Mesenchymal stem cell (in vitro differentiated cells and primary cell): ENCODE results near the gene HS2ST1.
"Not testable (repeated sequence)": the region's sequence is repeated elsewhere in the genome, so short reads cannot be mapped to it uniquely, and the experiment has no call there.

ENCODE experiments used
- DNase-seq: peaks from one replicate; pipeline ENCODE4 v3.0.0-alpha.2; 2013
- H2AFZ ChIP-seq: one replicate; pipeline ENCODE4 v1.6.1; 2013; ENCODE audit warnings: low read depth, mild to moderate bottlenecking, control low read depth, inconsistent platforms, low read length, moderate library complexity
- H2AK5ac ChIP-seq: 2 replicates; pipeline ENCODE4 v1.6.1; 2013; ENCODE audit warnings: low read length, moderate library complexity, mild to moderate bottlenecking, inconsistent platforms; ENCODE audit not compliant: severe bottlenecking
- H2BK120ac ChIP-seq: one replicate; pipeline ENCODE4 v1.6.1; 2013; ENCODE audit warnings: low read depth, mild to moderate bottlenecking, inconsistent platforms, low read length, moderate library complexity
- H2BK12ac ChIP-seq, 2 experiments: one replicate each; pipeline ENCODE4 v1.6.1; 2013; ENCODE audit warnings: inconsistent platforms in 2 of 2, low read length in 2 of 2, mild to moderate bottlenecking in 2 of 2, moderate library complexity in 2 of 2, control low read depth in 1 of 2
- H2BK15ac ChIP-seq: one replicate; pipeline ENCODE4 v1.6.1; 2013; ENCODE audit warnings: mild to moderate bottlenecking, low read depth, inconsistent platforms; ENCODE audit not compliant: poor library complexity, severe bottlenecking
- H2BK5ac ChIP-seq: 2 replicates; pipeline ENCODE4 v1.6.1; 2013; ENCODE audit warnings: low read depth, mild to moderate bottlenecking, low read length, control low read depth, inconsistent platforms; ENCODE audit not compliant: poor library complexity, severe bottlenecking
- H3K14ac ChIP-seq, 2 experiments: one replicate each; pipeline ENCODE4 v1.6.1; 2013; ENCODE audit warnings: inconsistent platforms in 2 of 2, low read length in 2 of 2, control low read depth in 1 of 2, mild to moderate bottlenecking in 1 of 2, moderate library complexity in 1 of 2
- H3K18ac ChIP-seq, 2 experiments: one replicate each; pipeline ENCODE4 v1.6.1; 2013; ENCODE audit warnings: inconsistent platforms in 2 of 2, low read length in 2 of 2, control low read depth in 1 of 2, low read depth in 1 of 2, mild to moderate bottlenecking in 1 of 2
- H3K23ac ChIP-seq, 2 experiments: one replicate each; pipeline ENCODE4 v1.6.1; 2013; ENCODE audit warnings: inconsistent platforms in 2 of 2, low read length in 2 of 2, mild to moderate bottlenecking in 2 of 2, moderate library complexity in 2 of 2, control low read depth in 1 of 2
- H3K27ac ChIP-seq: 2 replicates; pipeline ENCODE4 v1.5.1; 2013; ENCODE audit warnings: mild to moderate bottlenecking, moderate library complexity, low read length, control low read depth, inconsistent platforms; ENCODE audit not compliant: poor library complexity, severe bottlenecking
- H3K27me3 ChIP-seq, 2 experiments: 2 replicates each; pipeline versions ENCODE4 v1.6.1 to v1.7.0; 2013; ENCODE audit warnings: low read length in 2 of 2, mild to moderate bottlenecking in 2 of 2, moderate library complexity in 2 of 2, control low read depth in 1 of 2, inconsistent platforms in 1 of 2; ENCODE audit not compliant: control insufficient read depth in 1 of 2, insufficient read depth in 1 of 2
- H3K36me3 ChIP-seq, 2 experiments: 2 replicates each; pipeline versions ENCODE4 v1.6.1 to v1.7.0; 2013; ENCODE audit warnings: low read length in 2 of 2, control low read depth in 1 of 2, inconsistent platforms in 1 of 2, low read depth in 1 of 2, mild to moderate bottlenecking in 1 of 2; ENCODE audit not compliant: insufficient read depth in 2 of 2, control insufficient read depth in 1 of 2
- H3K4ac ChIP-seq, 2 experiments: one replicate each; pipeline ENCODE4 v1.6.1; 2013; ENCODE audit warnings: inconsistent platforms in 2 of 2, low read length in 2 of 2, mild to moderate bottlenecking in 2 of 2, moderate library complexity in 2 of 2, control low read depth in 1 of 2, low read depth in 1 of 2
- H3K4me1 ChIP-seq: 2 replicates; pipeline ENCODE4 v1.6.1; 2013; ENCODE audit warnings: low read depth, low read length, control low read depth; ENCODE audit not compliant: control insufficient read depth, insufficient read depth
- H3K4me2 ChIP-seq: 2 replicates; pipeline ENCODE4 v1.6.1; 2013; ENCODE audit warnings: low read length, mild to moderate bottlenecking, inconsistent platforms; ENCODE audit not compliant: poor library complexity, severe bottlenecking
- H3K4me3 ChIP-seq, 2 experiments: 2 replicates each; pipeline versions ENCODE4 v1.5.1 to v1.7.0; 2013; ENCODE audit warnings: low read length in 2 of 2, mild to moderate bottlenecking in 2 of 2, control low read depth in 1 of 2, low read depth in 1 of 2; ENCODE audit not compliant: insufficient read depth in 1 of 2
- H3K79me1 ChIP-seq: replicated peaks from 2 replicates; pipeline ENCODE4 v1.6.1; 2013; ENCODE audit warnings: mild to moderate bottlenecking, control low read depth, low read length, inconsistent platforms; ENCODE audit not compliant: poor library complexity, severe bottlenecking
- H3K9ac ChIP-seq: 2 replicates; pipeline ENCODE4 v1.7.0; 2013; ENCODE audit warnings: mild to moderate bottlenecking, low read length, moderate library complexity
- H3K9me3 ChIP-seq: 2 replicates; pipeline ENCODE4 v1.7.0; 2013; ENCODE audit warnings: mild to moderate bottlenecking, low read length; ENCODE audit not compliant: control insufficient read depth
- H4K8ac ChIP-seq: one replicate; pipeline ENCODE4 v1.6.1; 2013; ENCODE audit warnings: inconsistent platforms, mild to moderate bottlenecking, low read length, moderate library complexity
- H4K91ac ChIP-seq: one replicate; pipeline ENCODE4 v1.6.1; 2013; ENCODE audit warnings: mild to moderate bottlenecking, low read length, inconsistent platforms
- WGBS: methylation state at CpG from one replicate; pipeline ENCODE4 v1.1.7; 2013; ENCODE audit warnings: mixed read lengths; 5-methylcytosine and 5-hydroxymethylcytosine counted together

Gene HS2ST1

DNA sequence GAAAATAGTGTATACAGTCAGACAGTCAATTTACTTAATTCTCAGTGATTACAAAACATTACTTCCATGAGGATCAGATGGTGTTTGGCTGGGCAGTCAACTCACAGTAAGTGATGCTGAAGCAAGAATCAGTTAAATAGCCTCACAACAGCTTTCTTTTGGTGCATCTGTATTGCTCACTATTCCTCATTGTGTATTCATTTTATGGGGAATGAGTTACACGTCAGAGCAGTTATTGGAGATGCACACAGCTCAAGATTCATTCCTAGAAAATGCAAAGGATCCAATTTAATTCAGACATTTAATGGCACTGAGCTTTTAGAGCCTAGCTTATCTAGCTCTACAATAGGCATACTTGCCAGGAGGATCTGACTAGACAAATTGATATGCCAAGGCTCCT, 150.6 kb downstream of the HS2ST1 start:
- DNase-seq: no peak
- no peak overlapping the region for H3K23ac ChIP-seq
- H3K79me1 ChIP-seq: peaks cover 5% of the 10 kb centered on the region
- no peak overlapping the region for H2AFZ ChIP-seq
- no peak overlapping the region for H3K4me3 ChIP-seq
- H4K91ac ChIP-seq: no peak overlapping the region
- no peaks in the 10 kb centered on the region for H3K4me1 ChIP-seq
- H3K14ac ChIP-seq: no peak overlapping the region
- no peak overlapping the region for H3K27ac ChIP-seq
- no peak overlapping the region for H3K9ac ChIP-seq
- H3K27me3 ChIP-seq: no peaks in the 10 kb centered on the region
- H3K4me2 ChIP-seq: no peak overlapping the region
- H2BK15ac ChIP-seq: no peak overlapping the region
- no peak overlapping the region for H4K8ac ChIP-seq
- 100% methylated on average over 1 of the region's 1 CpG for WGBS
- H3K4ac ChIP-seq: no peak overlapping the region
- no peak overlapping the region for H2BK120ac ChIP-seq
- H2AK5ac ChIP-seq: no peak overlapping the region
- no peak overlapping the region for H3K18ac ChIP-seq
- H2BK5ac ChIP-seq: no peak overlapping the region
- peaks cover 6% of the 10 kb centered on the region for H3K9me3 ChIP-seq
- H3K36me3 ChIP-seq: no peaks in the 10 kb centered on the region
- H2BK12ac ChIP-seq: no peak overlapping the region

DNA sequence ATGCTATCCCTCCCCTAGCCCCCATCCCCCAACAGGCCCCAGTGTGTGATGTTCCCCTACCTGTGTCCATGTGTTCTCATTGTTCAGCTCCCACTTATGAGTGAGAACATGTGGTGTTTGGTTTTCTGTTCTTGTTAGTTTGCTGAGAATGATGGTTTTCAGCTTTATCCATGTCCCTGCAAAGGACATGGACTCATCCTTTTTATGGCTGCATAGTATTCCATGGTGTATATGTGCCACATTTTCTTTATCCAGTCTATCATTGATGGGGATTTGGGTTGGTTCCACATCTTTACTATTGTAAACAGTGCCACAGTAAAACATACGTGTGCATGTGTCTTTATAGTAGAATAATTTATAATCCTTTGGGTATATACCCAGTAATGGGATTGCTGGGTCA, 152.3 kb downstream of the HS2ST1 start:
- not testable (repeated sequence) for H2BK5ac ChIP-seq, H3K79me1 ChIP-seq, H3K9me3 ChIP-seq, H3K36me3 ChIP-seq, H4K91ac ChIP-seq, H3K4me3 ChIP-seq, H3K4ac ChIP-seq, H3K27me3 ChIP-seq, H3K9ac ChIP-seq, H2AK5ac ChIP-seq, H3K14ac ChIP-seq, H2BK12ac ChIP-seq, H3K18ac ChIP-seq, H3K27ac ChIP-seq, DNase-seq, H3K4me2 ChIP-seq, H3K4me1 ChIP-seq, H2AFZ ChIP-seq, H2BK15ac ChIP-seq, H4K8ac ChIP-seq, H2BK120ac ChIP-seq, H3K23ac ChIP-seq
- no CpG with 5 or more reads among the region's 1 CpG for whole genome bisulfite sequencing

DNA sequence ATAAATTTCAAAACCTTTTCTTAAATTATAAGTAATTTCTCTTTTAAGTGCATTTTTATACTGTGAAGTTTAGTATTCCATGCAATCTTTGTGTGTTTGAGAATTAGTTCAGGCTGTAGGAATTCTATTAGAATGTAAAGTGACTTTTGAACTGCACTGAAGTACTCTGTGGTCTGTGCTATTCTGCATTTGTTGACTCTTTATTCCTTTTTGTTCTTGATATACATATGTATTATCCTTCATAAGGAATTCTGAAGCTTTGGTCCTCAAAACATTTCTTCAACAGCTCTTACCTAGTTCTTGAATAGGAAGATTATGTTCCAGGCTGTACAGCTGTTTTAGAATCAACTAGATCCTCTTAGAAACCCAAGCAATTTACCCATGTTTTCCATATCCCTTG, 158.0 kb downstream of the HS2ST1 start:
- Histone ChIP-seq H3K14ac (no peak overlapping the region), H2BK5ac (no peak overlapping the region), H3K18ac (no peak overlapping the region), H2BK12ac (no peak overlapping the region), H3K4ac (no peak overlapping the region), H3K4me1 (no peaks in the 10 kb centered on the region), H3K36me3 (peaks cover 0 to 18% of the 10 kb centered on the region in 2 experiments), H4K91ac (no peak overlapping the region), H3K4me3 (no peak overlapping the region), H3K23ac (no peak overlapping the region), H3K9me3 (no peaks in the 10 kb centered on the region), H3K4me2 (no peak overlapping the region), H3K27me3 (no peaks in the 10 kb centered on the region), H2BK15ac (no peak overlapping the region), H2BK120ac (no peak overlapping the region), H3K79me1 (peaks cover 4% of the 10 kb centered on the region), H3K27ac (no peak overlapping the region), H2AFZ (no peak overlapping the region), H3K9ac (no peak overlapping the region), H4K8ac (no peak overlapping the region), H2AK5ac (no peak overlapping the region)
- no peak for DNase-seq

DNA sequence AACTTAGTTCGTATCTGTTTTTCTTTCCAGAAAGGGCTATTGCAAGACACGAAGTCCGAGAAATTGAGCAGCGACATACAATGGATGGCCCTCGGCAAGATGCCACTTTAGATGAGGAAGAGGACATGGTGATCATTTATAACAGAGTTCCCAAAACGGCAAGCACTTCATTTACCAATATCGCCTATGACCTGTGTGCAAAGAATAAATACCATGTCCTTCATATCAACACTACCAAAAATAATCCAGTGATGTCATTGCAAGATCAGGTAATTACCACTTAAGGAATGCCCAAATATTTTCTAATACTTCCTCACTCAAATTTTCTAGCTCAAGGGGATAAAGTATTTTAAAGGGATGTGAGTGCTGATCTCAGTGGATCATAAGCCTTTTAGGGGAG, 158.5 kb downstream of the HS2ST1 start:
- Histone ChIP-seq H2BK12ac (no peak overlapping the region), H3K36me3 (peaks cover 0 to 23% of the 10 kb centered on the region in 2 experiments), H2AK5ac (no peak overlapping the region), H4K8ac (no peak overlapping the region), H3K79me1 (peaks cover 4% of the 10 kb centered on the region), H3K27ac (no peak overlapping the region), H3K4me2 (no peak overlapping the region), H3K27me3 (no peaks in the 10 kb centered on the region), H2BK15ac (no peak overlapping the region), H3K4me1 (no peaks in the 10 kb centered on the region), H3K18ac (no peak overlapping the region), H3K4ac (no peak overlapping the region), H3K9ac (no peak overlapping the region), H3K14ac (no peak overlapping the region), H3K9me3 (no peaks in the 10 kb centered on the region), H3K4me3 (no peak overlapping the region), H4K91ac (no peak overlapping the region), H2BK120ac (no peak overlapping the region), H2AFZ (no peak overlapping the region), H2BK5ac (no peak overlapping the region), H3K23ac (no peak overlapping the region)
- no peak for DNase-seq
- WGBS: 95% methylated on average over 7 of the region's 7 CpGs
